ENCODE measurements around the gene IPO5.

DNA sequence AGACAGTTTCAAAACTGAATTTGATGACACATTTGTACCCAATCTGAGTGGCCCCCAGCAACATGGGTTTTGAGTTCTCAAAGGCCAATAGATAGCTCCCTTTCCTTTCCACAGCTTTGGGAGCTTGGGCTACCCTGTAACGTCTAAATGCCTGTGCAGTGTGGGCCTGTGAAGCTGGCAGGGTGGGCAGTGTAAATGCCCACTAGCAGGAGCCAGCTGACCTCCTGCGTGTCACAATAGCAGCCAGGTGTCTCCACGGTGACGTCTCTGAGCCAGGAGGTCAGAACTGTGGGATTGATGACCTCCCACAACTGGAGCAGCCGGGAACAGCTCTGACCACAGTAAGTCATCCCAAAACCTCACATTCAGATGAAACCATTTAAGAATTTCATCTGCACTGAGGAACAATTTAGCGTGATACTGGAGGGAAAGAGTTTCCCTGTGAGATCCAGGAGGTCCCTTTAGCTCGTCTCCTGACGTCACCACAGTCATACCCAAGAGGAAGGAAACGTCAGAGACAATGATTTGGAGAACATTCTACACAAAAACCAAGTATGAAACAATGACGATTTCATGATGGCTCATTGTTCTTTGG lies at the start of gene IPO5:
- TF ChIP-seq, protein P1, sequence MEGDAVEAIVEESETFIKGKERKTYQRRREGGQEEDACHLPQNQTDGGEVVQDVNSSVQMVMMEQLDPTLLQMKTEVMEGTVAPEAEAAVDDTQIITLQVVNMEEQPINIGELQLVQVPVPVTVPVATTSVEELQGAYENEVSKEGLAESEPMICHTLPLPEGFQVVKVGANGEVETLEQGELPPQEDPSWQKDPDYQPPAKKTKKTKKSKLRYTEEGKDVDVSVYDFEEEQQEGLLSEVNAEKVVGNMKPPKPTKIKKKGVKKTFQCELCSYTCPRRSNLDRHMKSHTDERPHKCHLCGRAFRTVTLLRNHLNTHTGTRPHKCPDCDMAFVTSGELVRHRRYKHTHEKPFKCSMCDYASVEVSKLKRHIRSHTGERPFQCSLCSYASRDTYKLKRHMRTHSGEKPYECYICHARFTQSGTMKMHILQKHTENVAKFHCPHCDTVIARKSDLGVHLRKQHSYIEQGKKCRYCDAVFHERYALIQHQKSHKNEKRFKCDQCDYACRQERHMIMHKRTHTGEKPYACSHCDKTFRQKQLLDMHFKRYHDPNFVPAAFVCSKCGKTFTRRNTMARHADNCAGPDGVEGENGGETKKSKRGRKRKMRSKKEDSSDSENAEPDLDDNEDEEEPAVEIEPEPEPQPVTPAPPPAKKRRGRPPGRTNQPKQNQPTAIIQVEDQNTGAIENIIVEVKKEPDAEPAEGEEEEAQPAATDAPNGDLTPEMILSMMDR (IDR thresholded peaks at IDR 0.05) = no peak
- TF ChIP-seq POLR2A (IDR thresholded peaks at IDR 0.05) = no peak

Data from testis (tissue), 2 donors.